GM13977 (cell line): Measurements from ENCODE around the gene FBP2.

ENCODE experiments used
- DNase-seq: peaks from one replicate; pipeline ENCODE4 v3.0.0; 2012; ENCODE audit warnings: low spot score
- in situ Hi-C: fragments of 300-500 bp; cut with MboI; formaldehyde crosslinking; loops from one replicate; pipeline ENCODE4 v1.12.0; 2022; ENCODE audit warnings: low sequenced_read_pairs, low pct_unique_long_range_greater_than_20kb, mixed read lengths, inconsistent platforms; ENCODE audit not compliant: unreplicated experiment
- TF ChIP-seq, protein P1 (sequence below): IDR thresholded peaks from 2 replicates; pipeline ENCODE4 v1.5.1; 2012; ENCODE audit warnings: mild to moderate bottlenecking, control low read depth; ENCODE audit not compliant: insufficient read depth; ENCODE audit errors: extremely low read depth, missing control alignments

The FBP2 gene

DNA sequence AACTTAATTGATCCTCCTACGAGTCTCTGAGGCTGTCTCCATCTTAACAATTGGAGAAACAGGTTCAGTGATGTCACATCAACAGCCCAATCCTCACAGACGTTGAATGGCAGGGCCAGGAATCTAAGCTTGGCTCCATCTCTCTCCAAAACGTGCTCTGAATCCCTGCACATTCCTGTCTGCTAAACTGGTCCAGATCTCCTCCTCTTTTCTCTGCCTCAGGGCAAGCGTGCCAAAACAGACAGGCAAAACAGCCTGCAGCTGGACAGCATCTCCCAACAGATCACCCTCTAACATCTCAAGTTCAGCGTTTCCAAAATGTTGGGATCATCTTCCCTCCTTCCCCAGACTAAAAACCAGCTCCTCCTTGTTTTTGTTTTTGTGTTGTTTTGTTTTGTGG lies 39.1 kb upstream of the FBP2 start:
- in situ Hi-C loops: no loop called here
- TF ChIP-seq, protein P1, sequence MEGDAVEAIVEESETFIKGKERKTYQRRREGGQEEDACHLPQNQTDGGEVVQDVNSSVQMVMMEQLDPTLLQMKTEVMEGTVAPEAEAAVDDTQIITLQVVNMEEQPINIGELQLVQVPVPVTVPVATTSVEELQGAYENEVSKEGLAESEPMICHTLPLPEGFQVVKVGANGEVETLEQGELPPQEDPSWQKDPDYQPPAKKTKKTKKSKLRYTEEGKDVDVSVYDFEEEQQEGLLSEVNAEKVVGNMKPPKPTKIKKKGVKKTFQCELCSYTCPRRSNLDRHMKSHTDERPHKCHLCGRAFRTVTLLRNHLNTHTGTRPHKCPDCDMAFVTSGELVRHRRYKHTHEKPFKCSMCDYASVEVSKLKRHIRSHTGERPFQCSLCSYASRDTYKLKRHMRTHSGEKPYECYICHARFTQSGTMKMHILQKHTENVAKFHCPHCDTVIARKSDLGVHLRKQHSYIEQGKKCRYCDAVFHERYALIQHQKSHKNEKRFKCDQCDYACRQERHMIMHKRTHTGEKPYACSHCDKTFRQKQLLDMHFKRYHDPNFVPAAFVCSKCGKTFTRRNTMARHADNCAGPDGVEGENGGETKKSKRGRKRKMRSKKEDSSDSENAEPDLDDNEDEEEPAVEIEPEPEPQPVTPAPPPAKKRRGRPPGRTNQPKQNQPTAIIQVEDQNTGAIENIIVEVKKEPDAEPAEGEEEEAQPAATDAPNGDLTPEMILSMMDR: no peak
- DNase-seq: no peak

DNA sequence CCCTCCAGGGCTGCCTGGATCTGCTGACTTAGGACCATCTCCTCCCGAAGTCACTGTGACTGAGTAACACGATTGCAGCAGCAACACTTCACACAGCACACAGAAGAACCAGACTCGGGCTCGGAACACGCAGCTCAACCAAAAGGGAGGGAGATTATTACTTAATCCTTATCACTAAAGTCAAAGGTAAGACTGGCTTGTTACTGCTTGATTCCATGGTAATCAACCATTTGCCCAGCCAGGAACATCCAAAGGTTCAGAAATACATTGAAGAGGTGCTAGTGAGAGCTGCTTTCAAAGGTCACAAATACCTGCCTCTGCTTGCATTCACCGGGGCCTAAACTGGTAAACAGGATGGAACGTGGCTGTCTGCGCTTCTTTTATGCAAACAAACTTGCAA lies 38.0 kb upstream of the FBP2 start:
- in situ Hi-C loops: no loop called here
- TF ChIP-seq, protein P1: no peak
- DNase-seq: no peak

DNA sequence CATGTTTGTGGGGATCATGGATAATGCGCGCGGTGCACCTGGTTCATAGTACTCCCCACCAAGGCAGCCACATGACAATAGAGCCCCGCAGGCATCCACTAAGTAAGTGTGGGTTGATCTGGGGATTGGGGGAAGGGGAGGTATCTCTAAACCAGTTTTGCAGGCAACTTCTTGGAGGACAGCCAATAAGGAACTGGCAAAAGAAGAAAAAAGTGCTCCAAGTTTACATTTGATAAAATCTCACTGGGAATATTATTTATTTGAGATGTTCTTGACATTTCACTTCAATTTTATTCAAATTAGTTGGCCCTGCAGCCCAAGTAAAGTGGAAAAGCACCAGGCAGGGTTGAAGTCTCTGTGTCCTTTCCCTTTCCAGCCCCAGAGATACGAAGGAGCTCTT lies 37.2 kb upstream of the FBP2 start:
- no peak for DNase-seq
- TF ChIP-seq, protein P1: no peak
- in situ Hi-C loops: no loop called here

DNA sequence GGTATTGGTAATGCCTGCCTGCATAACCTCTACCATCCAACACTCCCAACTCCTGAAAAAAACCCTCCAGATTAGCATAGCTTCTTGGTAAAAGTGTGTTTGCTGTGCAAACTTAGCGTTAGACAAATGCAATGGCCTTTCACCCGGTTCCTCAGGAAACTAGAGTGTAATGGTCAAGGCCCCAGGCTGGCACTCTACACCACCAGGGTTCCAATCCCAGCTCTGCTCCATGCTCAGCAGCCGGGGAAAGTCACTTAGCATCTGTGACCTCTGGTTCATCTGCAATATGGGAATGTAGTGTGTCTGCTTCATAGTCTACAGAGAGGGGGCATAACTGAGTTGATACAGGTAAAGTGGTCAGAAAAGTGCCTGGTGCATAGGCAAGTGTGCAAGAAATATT lies 36.7 kb upstream of the FBP2 start:
- TF ChIP-seq, protein P1: no peak
- no peak for DNase-seq
- in situ Hi-C loops: no loop called here

DNA sequence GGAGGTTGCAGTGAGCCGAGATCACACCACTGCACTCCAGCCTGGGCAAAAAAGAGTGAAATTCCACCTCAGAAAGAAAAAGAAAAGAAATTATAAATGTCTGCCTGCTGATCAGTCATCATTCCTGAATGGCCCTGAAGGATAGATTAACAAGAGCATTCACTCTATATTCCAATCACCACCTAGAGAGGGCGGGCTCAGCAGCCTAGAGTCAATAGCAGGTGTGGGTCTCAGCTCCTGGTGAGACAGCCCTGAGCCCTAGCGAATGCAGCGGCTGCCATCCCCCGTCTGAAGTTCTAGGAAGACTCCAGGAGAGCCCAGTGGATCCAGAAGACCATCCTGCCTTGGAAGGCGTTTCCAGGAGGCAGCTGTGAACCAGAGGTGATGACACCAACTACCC lies 33.7 kb upstream of the FBP2 start:
- in situ Hi-C loops: no loop called here
- TF ChIP-seq, protein P1: no peak
- DNase-seq: no peak

DNA sequence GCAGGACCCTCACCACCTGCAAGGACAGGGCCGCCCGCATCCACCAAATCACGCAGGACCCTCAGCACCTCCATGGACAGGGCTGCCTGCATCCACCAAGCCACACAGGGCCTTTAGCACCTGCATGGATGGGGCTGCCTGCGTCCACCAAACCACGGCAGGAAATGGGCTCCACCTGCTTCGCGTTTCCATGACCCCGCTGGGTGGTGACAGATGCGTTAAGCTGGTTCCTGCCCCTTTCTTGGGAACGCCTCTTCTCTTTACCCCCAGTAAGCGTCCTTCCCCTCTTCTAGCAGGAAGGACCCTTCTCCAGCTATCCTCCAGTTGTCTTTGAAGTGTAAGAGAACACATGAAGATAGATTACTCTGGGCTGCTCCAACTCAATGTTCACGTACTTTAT lies 32.2 kb upstream of the FBP2 start:
- TF ChIP-seq, protein P1: no peak
- no peak for DNase-seq
- in situ Hi-C loops: no loop called here

DNA sequence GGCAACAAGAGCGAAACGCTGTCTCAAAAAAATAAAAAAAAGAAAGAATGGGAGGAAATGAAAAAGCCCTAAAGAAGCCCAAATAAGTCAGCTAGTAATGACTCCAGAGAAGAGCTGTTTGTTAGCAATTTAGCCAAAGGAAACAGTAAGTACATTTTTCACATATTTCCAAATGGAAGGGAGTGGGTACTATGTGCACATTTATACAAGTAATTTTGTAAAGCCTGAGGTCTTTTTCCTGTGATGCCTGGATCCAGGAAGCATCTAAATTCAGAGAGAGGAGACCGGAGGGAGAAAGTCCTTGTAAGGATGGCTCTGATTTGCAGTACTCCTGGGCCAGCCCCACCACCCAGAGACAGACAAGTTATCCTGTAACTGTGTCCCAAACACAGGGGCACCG lies 31.0 kb upstream of the FBP2 start:
- TF ChIP-seq, protein P1: no peak
- in situ Hi-C loops: no loop called here
- DNase-seq: no peak
